ENCODE results near the gene EYS. TPM values are rescaled to one million over a fixed set of nuclear protein-coding genes. Genes with fewer than 3 reads are reported as not detected.

The EYS gene
- total and polyA plus RNA-seq, 2 of the 13 experiments (the other 11 are each of a cell fraction or from before 2014, with no cell fraction given) = 0.04 to 0.07 TPM

- TF ChIP-seq PRDM10 (CRISPR knock-in tag; IDR thresholded peaks at IDR 0.05; ENCODE audit: low read depth) (no peak), HOMEZ (CRISPR knock-in tag; IDR thresholded peaks at IDR 0.05; ENCODE audit: low read depth) (0 out of 2 replicates have a peak, but pooled peaks have one; percentile 22), ZSCAN21 (CRISPR knock-in tag; IDR thresholded peaks at IDR 0.05; ENCODE audit: borderline replicate concordance) (no peak), RAD21 (CRISPR knock-in tag; IDR thresholded peaks at IDR 0.05) (peak; percentile 73), GATAD2A (CRISPR knock-in tag; IDR thresholded peaks at IDR 0.05) (0 out of 2 replicates have a peak, but pooled peaks have one; percentile 40), MNT (IDR thresholded peaks at IDR 0.05) (0 out of 2 replicates have a peak, but pooled peaks have one; percentile 3), TEAD3 (CRISPR knock-in tag; optimal IDR thresholded peaks at IDR 0.05; ENCODE audit: borderline replicate concordance) (peak; percentile 70), STAG1 (CRISPR knock-in tag; IDR thresholded peaks at IDR 0.05) (peak; percentile 97), ZNF556 (CRISPR knock-in tag; IDR thresholded peaks at IDR 0.05; ENCODE audit: borderline replicate concordance) (no peak), MIER3 (CRISPR knock-in tag; IDR thresholded peaks at IDR 0.05; ENCODE audit: borderline replicate concordance) (0 out of 2 replicates have a peak, but pooled peaks have one; percentile 26), DMAP1 (CRISPR knock-in tag; IDR thresholded peaks at IDR 0.05) (no peak), RXRA (CRISPR knock-in tag; IDR thresholded peaks at IDR 0.05) (no peak), ARID5B (CRISPR knock-in tag; IDR thresholded peaks at IDR 0.05) (0 out of 2 replicates have a peak, but pooled peaks have one; percentile 11), THAP11 (CRISPR knock-in tag; IDR thresholded peaks at IDR 0.05) (0 out of 2 replicates have a peak, but pooled peaks have one; percentile 26), ELF4 (CRISPR knock-in tag; IDR thresholded peaks at IDR 0.05; ENCODE audit: borderline replicate concordance) (no peak), SMC3 (IDR thresholded peaks at IDR 0.05; ENCODE audit: low read length) (peak; percentile 99), TBL1XR1 (IDR thresholded peaks at IDR 0.05; ENCODE audit: borderline replicate concordance, low read length, partially characterized antibody) (no peak)
Measured at GRCh38 chr6:64330694-64331307, 1376.2 kb downstream of the EYS start (continued).

Data from HepG2 (cell line).